Iris pigment epithelial cell (primary cell): ENCODE results near the gene ZFAND2B.
"Not testable (repeated sequence)": the region's sequence is repeated elsewhere in the genome, so short reads cannot be mapped to it uniquely, and the experiment has no call there.

ENCODE experiments used
- DNase-seq: peaks from one replicate; pipeline ENCODE4 v3.0.0-alpha.2; 2011; ENCODE audit warnings: low read depth

The ZFAND2B gene

DNA sequence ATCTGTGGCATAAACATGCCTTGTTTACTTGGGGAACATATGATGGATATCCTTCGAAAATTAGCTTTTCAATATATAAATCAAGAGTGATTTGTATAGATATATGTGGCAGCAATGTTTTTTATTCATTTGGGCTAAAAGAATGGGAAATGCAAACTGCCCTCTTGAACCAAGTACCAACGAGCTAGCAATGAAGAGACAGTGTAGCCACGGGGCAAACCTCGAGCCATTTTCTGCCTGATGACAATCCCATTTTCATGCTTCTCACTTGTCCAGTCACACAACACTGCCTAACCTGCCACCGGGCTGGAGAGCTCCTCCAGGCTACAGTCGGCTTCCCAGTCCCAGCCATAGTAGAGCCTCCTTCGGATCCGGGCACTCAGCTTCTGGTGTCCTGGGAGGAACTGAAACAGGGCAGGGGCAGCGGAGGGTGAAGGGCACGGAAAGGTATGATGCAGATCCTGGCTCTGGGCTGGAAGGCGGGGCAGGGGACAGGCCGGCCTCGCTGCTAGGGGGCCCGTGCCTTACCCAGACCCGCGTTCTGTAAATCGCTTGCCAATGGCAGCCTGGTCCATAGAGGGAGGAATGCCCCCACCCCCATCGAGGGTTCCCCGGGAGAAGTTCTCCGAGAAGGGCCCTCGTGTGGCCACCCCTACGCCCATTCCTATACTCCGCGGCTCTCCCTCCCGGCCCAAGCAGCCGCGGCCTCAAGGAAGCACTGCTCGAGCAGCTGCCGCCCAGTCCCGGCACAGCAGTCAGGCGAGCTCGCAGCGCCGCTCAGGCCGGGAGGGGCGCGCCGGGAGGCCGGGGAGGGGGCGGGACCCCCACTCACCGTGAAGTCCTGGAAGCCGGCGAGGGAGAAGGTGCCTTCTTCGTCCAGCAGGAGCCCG, 30.4 kb upstream of the ZFAND2B start:
- peak; percentile 43 for DNase-seq

DNA sequence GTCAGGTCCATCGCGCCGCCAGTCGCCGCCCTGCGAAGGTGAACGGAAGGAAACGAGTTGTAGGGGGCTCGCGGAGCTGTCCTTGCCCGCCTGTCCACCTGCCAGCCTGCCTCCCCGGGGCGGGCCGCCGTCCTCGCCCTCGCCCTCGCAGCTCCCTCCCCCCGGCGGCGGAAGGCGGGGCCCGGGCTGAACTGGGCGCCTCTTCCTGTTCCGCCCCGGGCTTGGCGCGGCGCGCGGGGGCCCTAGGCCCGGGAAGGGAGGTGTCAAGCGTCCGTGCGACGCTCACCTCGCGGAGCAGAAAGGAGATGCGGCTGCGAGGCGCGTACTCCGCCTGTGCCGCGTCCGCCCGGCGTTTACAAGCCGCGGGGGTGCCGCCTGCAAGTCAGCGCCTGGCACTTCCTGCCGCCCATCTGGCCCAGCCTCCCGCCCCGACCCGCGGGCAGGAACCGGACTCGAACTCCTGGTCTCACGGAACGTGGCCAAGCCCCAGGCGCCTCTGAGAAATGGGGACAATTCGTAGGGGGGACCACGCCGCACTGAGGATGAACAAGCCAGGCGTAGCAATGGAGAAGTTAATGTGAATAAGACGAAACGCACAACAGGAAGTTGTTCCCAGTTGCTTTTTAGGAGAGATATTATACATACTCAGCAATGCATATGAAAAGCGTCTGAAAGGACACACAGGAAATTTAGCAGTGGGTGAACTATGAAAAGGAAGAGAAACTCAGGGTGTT, 29.6 kb upstream of the ZFAND2B start, which contains the start of gene CNPPD1:
Gene CNPPD1 (minus strand): TSS at position 108 of the 734 bp plus-strand sequence. CDS start 97 bp downstream, at position 11.
- DNase-seq, result peak; percentile 75

DNA sequence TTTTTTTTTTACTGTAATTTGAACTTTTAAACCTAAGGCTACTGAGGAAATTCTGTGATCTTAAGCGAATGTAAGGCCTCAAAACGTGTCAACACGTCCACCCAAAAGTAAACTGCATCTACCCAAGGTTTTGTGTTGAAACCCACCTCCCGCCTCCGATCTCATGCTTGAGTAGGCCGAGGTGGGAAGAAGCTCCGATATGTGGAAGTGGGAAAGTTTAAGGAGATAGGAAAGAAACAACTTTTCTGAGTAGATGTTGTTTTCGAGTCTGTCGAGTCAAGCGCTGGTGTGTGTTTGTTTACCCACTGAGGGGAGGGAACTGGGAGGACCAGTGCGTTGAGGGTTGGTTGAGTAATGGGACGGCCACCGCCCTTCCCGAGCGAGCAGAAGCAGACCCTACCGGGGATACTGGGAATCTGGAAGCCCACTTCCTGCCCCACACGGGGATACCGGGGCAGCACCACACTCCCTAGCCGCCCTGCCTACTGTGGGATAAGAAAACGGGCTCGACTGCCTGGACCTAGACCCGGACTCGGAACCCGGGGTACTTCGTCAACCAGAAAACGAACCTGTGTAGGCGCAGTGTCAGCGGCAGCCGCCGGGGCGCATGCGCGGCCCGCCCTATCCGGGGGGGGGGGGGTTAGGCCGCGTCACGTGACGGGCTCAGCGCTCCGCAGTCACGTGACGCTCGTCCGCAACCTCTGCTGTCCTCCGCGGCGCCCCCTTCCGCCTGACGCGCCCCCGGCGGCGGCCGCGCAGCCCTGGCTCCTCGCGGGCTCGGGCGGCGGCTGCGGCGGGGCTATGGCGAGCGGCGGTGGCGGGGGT, 28.8 kb upstream of the ZFAND2B start, which contains the start of gene RETREG2:
Gene RETREG2 (plus strand): TSS at position 724 of the 825 bp plus-strand sequence. CDS start 78 bp downstream, at position 802.
- DNase-seq, result peak; percentile 88

DNA sequence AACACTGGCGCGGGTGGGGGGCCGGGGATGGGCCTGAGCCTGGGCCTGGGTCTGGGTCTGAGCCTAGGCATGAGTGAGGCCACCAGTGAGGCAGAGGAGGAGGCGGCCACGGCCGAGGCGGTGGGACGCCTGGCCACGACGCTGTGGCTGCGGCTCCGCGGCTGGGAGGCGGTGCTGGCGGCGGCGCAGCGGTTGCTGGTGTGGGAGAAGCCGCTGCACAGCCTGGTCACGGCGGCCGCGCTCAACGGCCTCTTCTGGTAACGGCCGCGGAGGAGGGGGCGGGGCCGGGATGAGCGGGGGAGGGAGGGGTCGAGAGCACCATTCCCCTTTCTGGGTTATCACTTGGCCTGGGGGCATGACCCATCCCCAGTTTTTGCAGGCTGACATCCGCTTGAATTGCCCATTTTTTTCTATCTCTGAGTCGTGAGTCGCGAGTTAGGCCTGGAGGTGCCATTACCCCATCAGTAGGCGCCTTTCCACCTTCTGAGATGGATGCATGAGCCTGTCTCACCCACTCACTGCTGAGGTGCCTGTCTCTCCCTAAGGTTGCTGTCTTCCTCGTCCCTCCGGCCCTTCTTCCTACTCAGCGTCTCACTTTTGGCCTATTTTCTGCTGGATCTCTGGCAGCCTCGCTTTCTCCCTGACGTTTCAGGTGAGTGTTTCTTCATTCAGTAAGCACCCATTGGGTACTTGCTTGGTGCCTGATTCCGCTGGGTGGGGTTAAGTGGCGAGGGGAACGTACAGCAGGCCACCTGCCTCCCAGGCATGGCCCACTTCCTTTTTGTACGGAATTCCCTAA, 28.0 kb upstream of the ZFAND2B start:
- DNase-seq, result peak; percentile 37

DNA sequence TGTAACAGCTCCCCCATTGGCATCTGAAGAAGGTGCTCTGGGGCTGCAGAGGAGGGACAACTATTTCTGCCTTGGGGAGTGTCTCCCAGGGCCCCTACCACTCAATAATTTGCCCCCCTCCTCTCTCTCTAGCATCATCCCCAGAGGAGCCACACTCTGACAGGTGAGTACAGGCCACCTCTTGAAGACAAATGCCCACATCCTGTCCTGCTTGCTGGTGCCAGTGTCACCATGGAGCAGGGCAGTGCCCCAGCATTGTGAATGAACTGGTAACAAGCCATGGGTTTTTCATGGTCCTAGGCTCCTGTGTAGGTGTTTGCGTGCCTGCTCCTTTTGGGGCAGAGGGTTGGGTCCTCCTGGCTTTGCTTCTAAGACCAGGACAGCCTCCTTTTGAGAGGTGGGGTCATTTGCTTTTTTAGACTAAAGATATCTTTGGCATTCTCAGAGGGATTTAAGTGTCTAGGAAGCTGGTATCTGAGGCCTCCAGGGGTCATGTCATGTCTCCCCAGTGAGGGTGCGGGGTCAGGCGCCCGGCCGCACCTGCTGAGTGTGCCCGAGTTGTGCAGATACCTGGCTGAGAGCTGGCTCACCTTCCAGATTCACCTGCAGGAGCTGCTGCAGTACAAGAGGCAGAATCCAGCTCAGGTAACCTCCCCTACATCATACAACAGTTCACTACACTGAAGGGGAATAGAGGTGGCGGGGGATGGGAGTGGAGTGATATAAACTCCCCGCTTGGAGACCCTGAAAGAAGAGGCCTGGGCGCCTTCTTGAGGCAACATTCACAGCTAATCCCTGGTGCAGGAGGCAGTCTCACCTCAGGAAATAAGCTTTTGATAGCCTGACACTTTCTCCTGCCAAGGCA, 26.7 kb upstream of the ZFAND2B start:
- no peak for DNase-seq

DNA sequence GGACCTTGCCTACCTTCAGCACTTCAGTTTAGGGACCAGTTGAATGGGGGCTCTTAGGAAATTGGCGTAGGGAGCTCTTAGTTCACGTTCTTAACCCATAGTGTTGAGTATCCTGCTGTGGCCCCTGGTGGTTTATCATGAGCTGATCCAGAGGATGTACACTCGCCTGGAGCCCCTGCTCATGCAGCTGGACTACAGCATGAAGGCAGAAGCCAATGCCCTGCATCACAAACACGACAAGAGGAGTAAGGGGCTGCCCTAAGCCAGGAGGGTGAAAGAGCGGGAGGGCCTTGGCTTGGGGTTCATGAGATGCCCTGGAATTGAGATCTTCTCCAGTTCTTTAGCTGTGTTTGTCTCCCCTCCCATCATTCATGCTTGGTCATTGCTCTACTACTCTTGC, 25.6 kb upstream of the ZFAND2B start:
- DNase-seq, result no peak

DNA sequence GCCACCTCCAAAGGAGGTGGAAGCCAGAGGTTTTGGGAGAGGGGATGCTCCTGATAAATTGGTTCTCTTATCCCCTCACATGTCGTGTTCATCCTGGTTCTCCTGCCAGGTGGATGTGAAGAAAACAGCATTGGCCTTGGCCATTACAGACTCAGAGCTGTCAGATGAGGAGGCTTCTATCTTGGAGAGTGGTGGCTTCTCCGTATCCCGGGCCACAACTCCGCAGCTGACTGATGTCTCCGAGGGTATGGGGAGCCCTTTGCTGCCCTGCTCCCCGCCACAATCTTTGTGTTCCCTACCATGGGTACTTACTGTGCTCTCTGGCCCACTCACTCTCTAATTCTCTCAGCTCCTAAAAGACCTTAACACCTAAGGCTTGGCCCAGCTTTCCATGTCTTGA, 25.1 kb upstream of the ZFAND2B start:
- DNase-seq, result no peak

DNA sequence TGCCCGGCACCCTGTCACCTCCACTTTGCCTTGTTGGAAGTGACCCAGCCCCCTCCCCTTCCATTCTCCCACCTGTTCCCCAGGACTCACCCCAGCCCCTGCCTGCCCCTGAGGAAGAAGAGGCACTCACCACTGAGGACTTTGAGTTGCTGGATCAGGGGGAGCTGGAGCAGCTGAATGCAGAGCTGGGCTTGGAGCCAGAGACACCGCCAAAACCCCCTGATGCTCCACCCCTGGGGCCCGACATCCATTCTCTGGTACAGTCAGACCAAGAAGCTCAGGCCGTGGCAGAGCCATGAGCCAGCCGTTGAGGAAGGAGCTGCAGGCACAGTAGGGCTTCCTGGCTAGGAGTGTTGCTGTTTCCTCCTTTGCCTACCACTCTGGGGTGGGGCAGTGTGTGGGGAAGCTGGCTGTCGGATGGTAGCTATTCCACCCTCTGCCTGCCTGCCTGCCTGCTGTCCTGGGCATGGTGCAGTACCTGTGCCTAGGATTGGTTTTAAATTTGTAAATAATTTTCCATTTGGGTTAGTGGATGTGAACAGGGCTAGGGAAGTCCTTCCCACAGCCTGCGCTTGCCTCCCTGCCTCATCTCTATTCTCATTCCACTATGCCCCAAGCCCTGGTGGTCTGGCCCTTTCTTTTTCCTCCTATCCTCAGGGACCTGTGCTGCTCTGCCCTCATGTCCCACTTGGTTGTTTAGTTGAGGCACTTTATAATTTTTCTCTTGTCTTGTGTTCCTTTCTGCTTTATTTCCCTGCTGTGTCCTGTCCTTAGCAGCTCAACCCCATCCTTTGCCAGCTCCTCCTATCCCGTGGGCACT, 24.0 kb upstream of the ZFAND2B start:
- DNase-seq, result no peak

DNA sequence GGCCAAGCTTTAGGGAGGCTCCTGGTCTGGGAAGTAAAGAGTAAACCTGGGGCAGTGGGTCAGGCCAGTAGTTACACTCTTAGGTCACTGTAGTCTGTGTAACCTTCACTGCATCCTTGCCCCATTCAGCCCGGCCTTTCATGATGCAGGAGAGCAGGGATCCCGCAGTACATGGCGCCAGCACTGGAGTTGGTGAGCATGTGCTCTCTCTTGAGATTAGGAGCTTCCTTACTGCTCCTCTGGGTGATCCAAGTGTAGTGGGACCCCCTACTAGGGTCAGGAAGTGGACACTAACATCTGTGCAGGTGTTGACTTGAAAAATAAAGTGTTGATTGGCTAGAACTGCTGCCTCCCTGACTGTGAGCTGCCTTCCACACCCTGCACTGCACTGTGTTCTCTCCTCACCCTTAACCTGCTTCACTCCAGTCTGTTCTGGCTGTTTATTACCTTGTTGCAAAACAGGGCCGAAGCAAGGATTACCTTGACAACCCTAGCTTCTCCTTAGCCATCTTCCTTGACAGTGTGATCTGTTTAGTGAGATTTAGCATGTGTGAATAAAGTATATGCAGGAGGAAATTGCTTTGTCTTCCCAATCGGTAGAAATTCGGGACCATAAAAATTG, 23.3 kb upstream of the ZFAND2B start:
- no peak for DNase-seq

DNA sequence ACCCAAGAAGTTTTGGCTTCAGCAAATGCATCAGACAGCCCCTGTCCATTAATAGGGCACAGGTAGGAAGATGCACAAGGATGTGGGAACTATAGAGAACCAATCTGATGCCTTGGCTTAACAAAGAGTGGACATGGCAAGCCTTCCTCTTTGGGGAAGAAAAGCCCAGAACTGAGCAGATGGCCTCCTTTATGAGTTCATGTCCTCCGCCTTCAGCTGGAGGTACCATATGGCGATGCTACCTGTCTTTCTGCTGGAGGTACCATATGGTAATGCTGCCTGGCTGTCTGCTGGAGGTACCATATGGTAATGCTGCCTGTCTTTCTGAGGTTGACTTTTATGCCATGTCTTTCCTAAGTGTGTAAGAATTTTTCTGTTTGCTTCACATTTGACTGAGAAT, 22.5 kb upstream of the ZFAND2B start:
- no peak for DNase-seq

DNA sequence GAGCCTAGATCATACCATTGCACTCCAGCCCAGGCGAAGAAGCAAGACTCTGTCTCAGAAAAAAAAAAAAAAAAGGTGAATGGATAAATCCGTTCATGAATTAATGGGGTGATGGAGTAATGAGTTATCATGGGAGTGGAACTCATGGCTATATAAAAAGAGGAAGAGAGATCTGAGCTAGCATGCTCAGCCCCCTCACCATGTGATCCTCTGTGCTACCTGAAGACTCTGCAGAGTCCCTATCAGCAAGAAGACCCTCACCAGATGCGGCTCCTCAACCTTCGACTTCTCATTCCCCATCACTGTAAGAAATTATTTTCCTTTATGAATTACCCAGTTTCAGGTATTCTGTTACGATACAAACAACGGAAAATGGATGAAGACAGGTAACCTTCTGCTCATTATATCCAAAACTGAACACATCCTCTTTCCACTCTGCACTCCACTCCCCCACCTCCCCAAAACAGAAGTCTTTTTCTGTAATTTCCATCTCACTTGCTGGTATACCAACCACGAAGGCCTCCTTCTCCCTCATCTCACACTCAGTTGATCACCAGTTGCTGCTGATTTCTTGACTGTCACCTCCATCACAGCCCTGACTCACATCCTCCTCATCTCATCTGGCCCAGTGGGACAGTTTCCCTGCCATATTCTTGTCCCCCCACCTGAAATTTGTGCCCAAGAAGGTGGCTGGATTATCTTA, 19.7 kb upstream of the ZFAND2B start:
- DNase-seq, result no peak

DNA sequence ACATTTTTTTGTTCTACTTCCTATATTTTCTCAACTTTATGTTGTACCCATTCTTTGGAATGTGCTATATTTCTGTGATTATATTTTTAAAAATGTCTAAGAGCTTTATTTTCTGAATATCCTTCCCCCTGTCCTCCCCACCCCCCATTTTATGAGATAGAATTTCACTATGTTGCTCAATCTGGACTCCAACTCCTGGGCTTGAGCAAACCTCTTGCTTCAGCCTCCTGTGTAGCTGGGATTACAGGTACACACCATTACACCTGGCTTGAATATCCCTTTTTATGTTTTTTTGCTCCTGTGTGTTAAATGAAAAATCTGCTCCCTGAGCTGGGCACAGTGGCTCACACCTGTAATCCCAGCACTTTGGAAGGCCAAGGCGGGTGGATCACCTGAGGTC, 9.2 kb upstream of the ZFAND2B start:
- no peak for DNase-seq

DNA sequence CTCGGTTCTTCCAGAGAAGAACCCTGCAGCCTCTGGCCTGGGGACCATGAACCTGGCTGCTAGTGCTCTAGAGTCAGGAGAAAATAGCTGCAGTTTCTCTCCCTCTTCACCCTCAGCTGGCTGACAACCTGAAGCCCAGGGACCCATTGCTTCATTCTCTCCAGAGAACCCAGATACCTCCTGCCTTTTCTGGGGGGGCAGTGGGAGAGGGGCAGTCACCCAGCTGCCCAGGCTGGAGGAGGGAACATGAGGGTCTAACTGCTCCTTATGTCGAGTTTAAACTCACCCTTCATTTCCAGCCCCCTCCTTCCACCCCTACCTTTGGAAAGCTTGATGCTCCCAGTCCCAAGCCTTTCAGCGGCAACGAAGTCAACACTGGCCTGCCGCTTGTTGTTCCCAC, 7.6 kb upstream of the ZFAND2B start:
- DNase-seq, result no peak

DNA sequence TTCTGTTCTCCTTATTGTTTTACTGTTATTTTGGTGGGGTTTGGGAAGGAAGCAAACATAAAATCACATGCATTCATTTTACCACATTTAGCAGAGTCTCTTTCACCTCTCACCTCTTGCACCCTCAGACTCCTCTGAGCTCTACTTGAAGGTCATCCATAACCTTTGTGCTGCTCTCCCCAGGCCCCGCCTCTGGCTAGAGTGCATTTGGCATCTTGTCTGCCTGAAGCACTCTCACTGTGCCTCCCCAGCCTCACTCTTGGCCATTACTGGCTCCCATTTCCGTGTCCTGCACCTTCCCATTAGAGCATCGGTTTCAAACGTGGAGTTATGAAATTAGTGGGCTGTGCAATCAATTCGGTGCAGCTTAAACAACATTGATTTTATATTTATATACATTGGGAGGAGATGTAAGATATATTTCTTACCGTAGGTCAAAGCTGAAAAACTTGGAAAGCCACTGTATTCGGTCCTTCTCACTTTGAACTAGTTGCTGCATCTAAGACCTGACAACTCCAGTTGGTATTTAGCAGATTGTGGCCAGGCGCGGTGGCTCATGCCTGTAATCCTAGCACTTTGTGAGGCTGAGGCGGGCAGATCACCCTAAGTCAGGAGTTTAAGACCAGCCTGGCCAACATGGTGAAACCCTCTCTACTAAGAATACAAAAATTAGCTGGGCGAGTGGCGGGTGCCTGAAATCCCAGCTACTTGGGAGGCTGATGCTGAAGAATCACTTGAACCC, 6.9 kb upstream of the ZFAND2B start:
- no peak for DNase-seq

DNA sequence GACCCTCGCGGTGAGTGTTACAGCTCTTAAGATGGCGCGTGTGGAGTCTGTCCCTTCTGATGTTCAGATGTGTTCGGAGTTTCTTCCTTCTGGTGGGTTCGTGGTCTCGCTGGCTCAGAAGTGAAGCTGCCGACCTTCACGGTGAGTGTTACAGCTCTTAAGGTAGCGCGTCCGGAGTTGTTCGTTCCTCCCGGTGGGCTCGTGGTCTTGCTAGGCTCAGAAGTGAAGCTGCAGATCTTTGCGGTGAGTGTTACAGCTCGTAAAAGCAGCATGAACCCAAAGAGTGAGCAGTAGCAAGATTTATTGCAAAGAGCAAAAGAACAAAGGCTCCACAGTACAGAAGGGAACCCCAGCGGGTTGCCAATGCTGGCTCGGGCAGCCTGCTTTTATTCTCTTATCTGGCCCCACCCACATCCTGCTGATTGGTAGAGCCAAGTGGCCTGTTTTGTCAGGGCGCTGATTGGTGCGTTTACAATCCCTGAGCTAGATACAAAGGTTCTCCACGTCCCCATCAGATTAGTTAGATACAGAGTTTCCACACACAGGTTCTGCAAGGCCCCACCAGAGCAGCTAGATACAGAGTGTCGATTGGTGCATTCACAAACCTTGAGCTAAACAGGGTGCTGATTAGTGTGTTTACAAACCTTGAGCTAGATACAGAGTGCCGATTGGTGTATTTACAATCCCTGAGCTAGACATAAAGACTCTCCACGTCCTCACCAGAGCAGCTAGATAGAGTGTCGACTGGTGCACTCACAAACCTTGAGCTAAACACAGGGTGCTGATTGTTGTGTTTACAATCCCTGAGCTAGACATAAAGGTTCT, 5.9 kb upstream of the ZFAND2B start:
- not testable (repeated sequence) for DNase-seq

DNA sequence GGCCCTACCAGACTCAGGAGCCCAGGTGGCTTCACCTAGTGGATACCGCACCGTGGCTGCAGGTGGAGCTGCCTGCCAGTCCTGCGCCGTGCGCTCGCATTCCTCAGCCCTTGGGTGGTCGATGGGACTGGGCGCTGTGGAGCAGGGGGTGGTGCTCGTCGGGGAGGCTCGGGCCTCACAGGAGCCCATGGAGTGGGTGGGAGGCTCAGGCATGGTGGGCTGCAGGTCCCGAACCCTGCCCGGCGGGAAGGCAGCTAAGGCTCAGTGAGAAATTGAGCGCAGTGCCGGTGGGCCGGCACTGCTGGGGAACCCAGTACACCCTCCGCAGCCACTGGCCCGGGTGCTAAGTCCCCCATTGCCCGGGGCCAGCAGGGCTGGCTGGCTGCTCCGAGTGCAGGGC, 5.3 kb upstream of the ZFAND2B start:
- not testable (repeated sequence) for DNase-seq
